ENCODE data around the gene GRAMD2A. TPM values are rescaled to one million over a fixed set of nuclear protein-coding genes. Genes with fewer than 3 reads are reported as not detected.

Gene GRAMD2A
- polyA plus RNA-seq, 3 donors: not detected

DNA sequence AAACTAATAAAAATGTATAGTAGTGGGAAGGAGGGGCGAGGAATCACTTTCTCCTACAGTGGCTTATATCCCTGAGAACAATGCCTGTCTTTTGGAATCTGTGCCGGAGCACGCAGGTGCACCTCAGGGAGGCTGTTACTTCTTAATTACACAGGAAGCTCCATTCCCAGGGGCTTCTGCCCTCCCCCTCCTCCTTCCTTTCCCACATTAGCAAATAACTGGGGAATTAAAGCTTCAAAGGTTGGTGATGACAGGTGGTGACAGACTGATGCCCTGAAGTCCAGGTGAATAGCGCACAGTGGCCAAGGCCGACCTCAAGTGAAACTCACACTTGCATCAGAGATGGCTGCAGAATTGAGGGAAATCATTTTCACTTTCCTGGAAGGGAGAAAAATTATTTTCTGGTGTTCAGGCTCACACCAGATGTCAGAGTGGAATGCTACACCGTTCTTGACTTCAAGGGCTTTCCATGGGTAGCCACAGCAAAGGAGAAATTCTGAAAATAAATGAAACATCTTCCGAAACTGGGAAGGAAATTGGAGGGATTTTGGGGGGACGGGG, 3.7 kb downstream of the GRAMD2A start:
- no peak for DNase-seq
- intact Hi-C loops (cut with micrococcal nuclease): loop anchor here (10.0 kb wide), 3 partner anchors 79 to 481 kb away; partner anchors contain the start of genes ARIH1 (in 1 of the 2), MYO9A (in 1 of the 2) and SENP8 (in 1 of the 2)
- Mint-ChIP-seq H3K4me1 (peaks cover 32% of the 10 kb centered on the region), H3K27ac (no peak overlapping the region), H3K4me3 (no peak overlapping the region), H3K9me3 (peaks cover 0 to 11% (median 3%) of the 10 kb centered on the region in 7 donors), H3K36me3 (peaks cover 15 to 18% of the 10 kb centered on the region in 2 donors), H3K27me3 (ENCODE audit: low read depth in 3 of 3) (peaks cover 22 to 34% (median 22%) of the 10 kb centered on the region in 3 donors)
- Histone ChIP-seq H3K4me2 (replicated peaks; ENCODE audit: extremely low read depth, low read length, poor library complexity, severe bottlenecking) (no peak overlapping the region), H3K9me3 (replicated peaks in 1 of 2; ENCODE audit: control insufficient read depth in 1 of 2, insufficient read depth in 1 of 2, low read length in 2 of 2) (no peaks in the 10 kb centered on the region), H3K4me3 (replicated peaks in 1 of 3; ENCODE audit: low read depth in 2 of 3, low read length in 3 of 3) (no peak overlapping the region), H3K36me3 (replicated peaks in 1 of 2; ENCODE audit: control insufficient read depth in 1 of 2, insufficient read depth in 2 of 2, low read length in 2 of 2) (peaks cover 7 to 8% of the 10 kb centered on the region in 2 donors), H3K9ac (ENCODE audit: insufficient read depth, low read length, poor library complexity, severe bottlenecking) (no peak overlapping the region), H3K4me1 (ENCODE audit: control insufficient read depth in 1 of 2, insufficient read depth in 2 of 2, low read length in 2 of 2) (peaks cover 26 to 36% of the 10 kb centered on the region in 2 donors), H2AFZ (ENCODE audit: insufficient read depth, low read depth, low read length, poor library complexity, severe bottlenecking) (no peak overlapping the region), H3K27ac (ENCODE audit: low read depth in 1 of 2, low read length in 2 of 2) (no peak overlapping the region), H3K27me3 (ENCODE audit: control insufficient read depth in 2 of 2, insufficient read depth in 2 of 2, low read length in 2 of 2) (peaks cover 11 to 35% of the 10 kb centered on the region in 2 donors), H4K20me1 (ENCODE audit: insufficient read depth, low read length) (peaks cover 11% of the 10 kb centered on the region), H3K79me2 (ENCODE audit: insufficient read depth, low read length) (no peaks in the 10 kb centered on the region)
- TF ChIP-seq, protein P1, sequence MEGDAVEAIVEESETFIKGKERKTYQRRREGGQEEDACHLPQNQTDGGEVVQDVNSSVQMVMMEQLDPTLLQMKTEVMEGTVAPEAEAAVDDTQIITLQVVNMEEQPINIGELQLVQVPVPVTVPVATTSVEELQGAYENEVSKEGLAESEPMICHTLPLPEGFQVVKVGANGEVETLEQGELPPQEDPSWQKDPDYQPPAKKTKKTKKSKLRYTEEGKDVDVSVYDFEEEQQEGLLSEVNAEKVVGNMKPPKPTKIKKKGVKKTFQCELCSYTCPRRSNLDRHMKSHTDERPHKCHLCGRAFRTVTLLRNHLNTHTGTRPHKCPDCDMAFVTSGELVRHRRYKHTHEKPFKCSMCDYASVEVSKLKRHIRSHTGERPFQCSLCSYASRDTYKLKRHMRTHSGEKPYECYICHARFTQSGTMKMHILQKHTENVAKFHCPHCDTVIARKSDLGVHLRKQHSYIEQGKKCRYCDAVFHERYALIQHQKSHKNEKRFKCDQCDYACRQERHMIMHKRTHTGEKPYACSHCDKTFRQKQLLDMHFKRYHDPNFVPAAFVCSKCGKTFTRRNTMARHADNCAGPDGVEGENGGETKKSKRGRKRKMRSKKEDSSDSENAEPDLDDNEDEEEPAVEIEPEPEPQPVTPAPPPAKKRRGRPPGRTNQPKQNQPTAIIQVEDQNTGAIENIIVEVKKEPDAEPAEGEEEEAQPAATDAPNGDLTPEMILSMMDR (IDR thresholded peaks at IDR 0.05): no peak
- 94% methylated on average over 3 of the region's 8 CpGs for WGBS (ENCODE audit: insufficient coverage)

DNA sequence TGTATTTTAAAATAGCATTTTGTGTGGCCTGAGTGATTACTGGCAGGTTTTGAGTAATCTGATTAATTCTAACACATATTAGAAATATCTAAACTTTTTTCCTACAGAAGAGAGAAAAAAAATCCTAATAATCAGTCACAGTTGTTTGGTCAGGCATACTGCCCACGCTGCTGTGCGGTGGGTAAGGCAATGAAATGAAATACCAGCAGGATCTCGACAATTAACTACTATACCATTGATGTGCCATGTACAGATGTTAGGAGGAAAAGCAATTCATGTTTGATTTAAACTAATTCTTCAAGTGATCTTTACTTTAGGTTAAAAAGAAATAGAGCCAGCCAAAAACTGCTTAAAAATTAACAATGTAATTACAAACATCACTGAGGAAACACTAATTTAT, 5.2 kb downstream of the GRAMD2A start:
- Histone ChIP-seq H3K36me3 (replicated peaks in 1 of 2; ENCODE audit: control insufficient read depth in 1 of 2, insufficient read depth in 2 of 2, low read length in 2 of 2) (no peaks in the 10 kb centered on the region), H3K27me3 (ENCODE audit: control insufficient read depth in 2 of 2, insufficient read depth in 2 of 2, low read length in 2 of 2) (peaks cover 11 to 29% of the 10 kb centered on the region in 2 donors), H3K4me3 (replicated peaks in 1 of 3; ENCODE audit: low read depth in 2 of 3, low read length in 3 of 3) (no peak overlapping the region), H3K79me2 (ENCODE audit: insufficient read depth, low read length) (no peaks in the 10 kb centered on the region), H3K9ac (ENCODE audit: insufficient read depth, low read length, poor library complexity, severe bottlenecking) (no peak overlapping the region), H4K20me1 (ENCODE audit: insufficient read depth, low read length) (no peaks in the 10 kb centered on the region), H3K4me1 (ENCODE audit: control insufficient read depth in 1 of 2, insufficient read depth in 2 of 2, low read length in 2 of 2) (peaks cover 18 to 23% of the 10 kb centered on the region in 2 donors), H2AFZ (ENCODE audit: insufficient read depth, low read depth, low read length, poor library complexity, severe bottlenecking) (no peak overlapping the region), H3K9me3 (replicated peaks in 1 of 2; ENCODE audit: control insufficient read depth in 1 of 2, insufficient read depth in 1 of 2, low read length in 2 of 2) (no peaks in the 10 kb centered on the region), H3K27ac (ENCODE audit: low read depth in 1 of 2, low read length in 2 of 2) (no peak overlapping the region), H3K4me2 (replicated peaks; ENCODE audit: extremely low read depth, low read length, poor library complexity, severe bottlenecking) (no peak overlapping the region)
- intact Hi-C loops (cut with micrococcal nuclease): loop anchor here (10.0 kb wide), 3 partner anchors 78 to 482 kb away; partner anchors contain the start of genes ARIH1 (in 1 of the 2), MYO9A (in 1 of the 2) and SENP8 (in 1 of the 2)
- H3K27ac Mint-ChIP-seq: peak overlapping the region in 1 of 7 donors; percentile 57
- H3K4me1 Mint-ChIP-seq: peaks cover 21% of the 10 kb centered on the region
- no peak for DNase-seq
- peaks cover 18 to 22% (median 18%) of the 10 kb centered on the region in 3 donors for H3K27me3 Mint-ChIP-seq (ENCODE audit: low read depth in 3 of 3)
- H3K9me3 Mint-ChIP-seq: peaks cover 0 to 2% (median 0%) of the 10 kb centered on the region in 7 donors
- peaks cover 3 to 6% of the 10 kb centered on the region in 2 donors for H3K36me3 Mint-ChIP-seq
- H3K4me3 Mint-ChIP-seq: no peak overlapping the region
- TF ChIP-seq, protein P1 (IDR thresholded peaks at IDR 0.05): no peak
- no CpG with 5 or more reads among the region's 3 CpGs for WGBS (ENCODE audit: insufficient coverage)
